Prostate gland (tissue), 2 donors: ENCODE data around the gene DMBT1. TPM values are rescaled to one million over a fixed set of nuclear protein-coding genes. Genes with fewer than 3 reads are reported as not detected.

Source experiments
- DNase-seq: peaks from one replicate; pipeline ENCODE4 v3.0.0-alpha.2; 2019; ENCODE audit warnings: low spot score
- H3K27ac ChIP-seq, 2 donors: fragments of 200-600 bp; sonication (generic); 2 replicates each; pipeline ENCODE4 v1.5.1; 2017 to 2019
- H3K27me3 ChIP-seq: fragments of 200-600 bp; sonication (generic); replicated peaks from 2 replicates; pipeline ENCODE4 v1.5.1; 2019; ENCODE audit not compliant: insufficient read depth
- H3K36me3 ChIP-seq, 2 donors: fragments of 200-600 bp; sonication (generic); 1 replicate in 1 of 2; 2 replicates in 1 of 2; pipeline versions ENCODE4 v1.5.1 to v1.8.1; 2017 to 2019
- H3K4me1 ChIP-seq: fragments of 200-600 bp; sonication (generic); replicated peaks from 2 replicates; pipeline ENCODE4 v1.5.1; 2019
- H3K4me3 ChIP-seq, 2 donors: fragments of 200-600 bp; sonication (generic); 2 replicates each; pipeline ENCODE4 v1.5.1; 2017 to 2019
- H3K9me3 ChIP-seq: fragments of 200-600 bp; sonication (generic); 2 replicates; pipeline ENCODE4 v1.5.1; 2017
- CTCF ChIP-seq, 4 experiments: fragments of 200-600 bp in 2 of 4; fragments of 450-650 bp in 2 of 4; sonication (generic) in 2 of 4; IDR thresholded peaks; 1 replicate in 3 of 4; 2 replicates in 1 of 4; pipeline ENCODE4 v1.5.1; 2016 to 2019; ENCODE audit warnings: antibody characterized with exemption in 4 of 4, mild to moderate bottlenecking in 2 of 4, moderate library complexity in 2 of 4
- POLR2A ChIP-seq: fragments of 450-650 bp; IDR thresholded peaks from one replicate; pipeline ENCODE4 v1.6.1; 2016; ENCODE audit warnings: antibody characterized with exemption, mild to moderate bottlenecking
- POLR2AphosphoS5 ChIP-seq: sonication (generic); formaldehyde crosslinking; IDR thresholded peaks from one replicate; pipeline ENCODE4 v1.6.1; 2017; ENCODE audit warnings: antibody characterized with exemption
- WGBS: methylation state at CpG from one replicate; pipeline ENCODE4 v1.1.5; 2018; 5-methylcytosine and 5-hydroxymethylcytosine counted together
- intact Hi-C: fragments of 100-400 bp; cut with DNase I; formaldehyde crosslinking; loops from one replicate; pipeline ENCODE4 v1.14.2; 2022
- total RNA-seq, 2 donors: library from RNA; depleted of rRNA; stranded (reverse); fragments of >200 nt; gene quantifications; one replicate each; pipeline ENCODE4 v1.1.0, GENCODE V29; 2016

The DMBT1 gene
- total RNA-seq, 2 donors from 2014 or later = 0.51 to 4.6 TPM

GRCh38 chr10:122550427-122550826, 10.1 kb upstream of the DMBT1 start:
- 94% methylated on average over 9 of the region's 9 CpGs for WGBS
- no peak for TF ChIP-seq POLR2A
- intact Hi-C loops = no loop called here
- Histone ChIP-seq H3K27ac (no peak overlapping the region), H3K27me3 (no peaks in the 10 kb centered on the region), H3K4me1 (no peaks in the 10 kb centered on the region), H3K36me3 (no peaks in the 10 kb centered on the region), H3K4me3 (no peak overlapping the region), H3K9me3 (no peaks in the 10 kb centered on the region)
- no peak for DNase-seq

GRCh38 chr10:122550983-122551382, 9.6 kb upstream of the DMBT1 start:
- no peak for TF ChIP-seq POLR2AphosphoS5
- TF ChIP-seq POLR2A = no peak
- TF ChIP-seq CTCF (IDR thresholded peaks at IDR 0.05) = no peak
- intact Hi-C loops = no loop called here
- WGBS = 58% methylated on average over 3 of the region's 3 CpGs
- H3K4me3 ChIP-seq = no peak overlapping the region
- no peaks in the 10 kb centered on the region for H3K36me3 ChIP-seq
- H3K4me1 ChIP-seq = no peaks in the 10 kb centered on the region
- H3K27ac ChIP-seq = no peak overlapping the region
- H3K9me3 ChIP-seq = no peaks in the 10 kb centered on the region
- no peak for DNase-seq
- no peaks in the 10 kb centered on the region for H3K27me3 ChIP-seq

- Histone ChIP-seq H3K4me3 (no peak overlapping the region), H3K27me3 (no peaks in the 10 kb centered on the region), H3K4me1 (no peaks in the 10 kb centered on the region), H3K9me3 (no peaks in the 10 kb centered on the region), H3K27ac (no peak overlapping the region), H3K36me3 (no peaks in the 10 kb centered on the region)
- intact Hi-C loops = no loop called here
- TF ChIP-seq CTCF (IDR thresholded peaks at IDR 0.05) = no peak
- no peak for TF ChIP-seq POLR2A
- TF ChIP-seq POLR2AphosphoS5 = no peak
- DNase-seq = no peak
- WGBS = 76% methylated on average over 9 of the region's 9 CpGs
These were observed 9.1 kb upstream of the DMBT1 start for GRCh38 chr10:122551450-122551849.

GRCh38 chr10:122553341-122553740, 7.2 kb upstream of the DMBT1 start:
- H3K4me1 ChIP-seq = no peaks in the 10 kb centered on the region
- H3K27ac ChIP-seq = no peak overlapping the region
- intact Hi-C loops = no loop called here
- H3K9me3 ChIP-seq = no peaks in the 10 kb centered on the region
- 96% methylated on average over 6 of the region's 6 CpGs for WGBS
- no peaks in the 10 kb centered on the region for H3K27me3 ChIP-seq
- no peak for TF ChIP-seq POLR2AphosphoS5
- TF ChIP-seq POLR2A = no peak
- TF ChIP-seq CTCF (IDR thresholded peaks at IDR 0.05) = no peak
- DNase-seq = no peak
- no peak overlapping the region for H3K4me3 ChIP-seq
- no peaks in the 10 kb centered on the region for H3K36me3 ChIP-seq

- no peak for DNase-seq
- 92% methylated on average over 6 of the region's 6 CpGs for WGBS
- no peak overlapping the region for H3K4me3 ChIP-seq
- TF ChIP-seq POLR2AphosphoS5 = no peak
- no peak for TF ChIP-seq POLR2A
- no peak for TF ChIP-seq CTCF (IDR thresholded peaks at IDR 0.05)
- H3K36me3 ChIP-seq = no peaks in the 10 kb centered on the region
- no peaks in the 10 kb centered on the region for H3K9me3 ChIP-seq
- intact Hi-C loops = loop anchor here (5.0 kb wide), 1 partner anchor 117 kb away; no protein-coding TSS in a partner anchor
- no peaks in the 10 kb centered on the region for H3K27me3 ChIP-seq
- no peaks in the 10 kb centered on the region for H3K4me1 ChIP-seq
- no peak overlapping the region for H3K27ac ChIP-seq
These were observed 6.2 kb upstream of the DMBT1 start for GRCh38 chr10:122554131-122555036.
